Heart left ventricle (tissue), 16 donors: ENCODE results near the gene PLBD2. TPM values are rescaled to one million over a fixed set of nuclear protein-coding genes. Genes with fewer than 3 reads are reported as not detected.

Experiments used
- ATAC-seq, 4 donors: fragments of 200-7000 bp; cut with Tn5 transposase; one replicate each; pipeline ENCODE4 v1.9.1; 2020 to 2022; ENCODE audit warnings: moderate library complexity in 4 of 4, mild to moderate bottlenecking in 3 of 4, moderate number of reproducible peaks in 1 of 4
- DNase-seq, 5 donors: peaks; one replicate each; pipeline ENCODE4 v3.0.0-alpha.2; 2020
- H3K27ac ChIP-seq, 12 donors: fragments of 200-600 bp; sonication (generic) in 4 of 12; one replicate each; pipeline versions ENCODE4 v1.5.0 to v1.8.0; 2016 to 2022; ENCODE audit warnings: mild to moderate bottlenecking in 2 of 12
- H3K27me3 ChIP-seq, 9 donors: fragments of 200-600 bp; sonication (generic) in 2 of 9; one replicate each; pipeline versions ENCODE4 v1.5.1 to v1.8.0; 2016 to 2022; ENCODE audit warnings: mild to moderate bottlenecking in 3 of 9
- H3K36me3 ChIP-seq, 9 donors: fragments of 200-600 bp; sonication (generic) in 2 of 9; one replicate each; pipeline versions ENCODE4 v1.5.0 to v1.8.0; 2018 to 2022; ENCODE audit warnings: mild to moderate bottlenecking in 2 of 9
- H3K4me1 ChIP-seq, 12 donors: fragments of 200-600 bp; sonication (generic) in 4 of 12; one replicate each; pipeline versions ENCODE4 v1.5.0 to v1.8.0; 2016 to 2022; ENCODE audit warnings: mild to moderate bottlenecking in 3 of 12
- H3K4me3 ChIP-seq, 12 donors: fragments of 200-600 bp; sonication (generic) in 4 of 12; one replicate each; pipeline versions ENCODE4 v1.5.0 to v1.8.0; 2017 to 2022; ENCODE audit warnings: mild to moderate bottlenecking in 9 of 12, moderate library complexity in 4 of 12
- H3K9me3 ChIP-seq, 12 donors: fragments of 200-600 bp; sonication (generic) in 4 of 12; one replicate each; pipeline versions ENCODE4 v1.5.0 to v1.8.0; 2016 to 2022; ENCODE audit warnings: mild to moderate bottlenecking in 1 of 12
- POLR2A ChIP-seq, 2 donors: fragments of 450-650 bp; IDR thresholded peaks; one replicate each; pipeline ENCODE4 v1.6.1; 2017; ENCODE audit warnings: antibody characterized with exemption in 2 of 2, mild to moderate bottlenecking in 2 of 2, moderate library complexity in 2 of 2
- WGBS, 4 donors: extraction: QIAGEN DNeasy Blood & Tissue Kit in 2 of 4; methylation state at CpG; one replicate each; pipeline versions ENCODE4 v1.1.5 to v1.1.7; 2013 to 2018; 5-methylcytosine and 5-hydroxymethylcytosine counted together
- intact Hi-C, 10 donors: fragments of 100-400 bp; cut with DNase I; formaldehyde crosslinking; loops; one replicate each; pipeline versions ENCODE4 v1.11.1 to v1.14.2; 2022
- polyA plus RNA-seq, 2 donors: library from polyadenylated mRNA; stranded (reverse); fragments of 200-250 nt; gene quantifications; one replicate each; pipeline ENCODE4 v1.2.3, GENCODE V29; 2013
- total RNA-seq, 9 donors: library from RNA; depleted of rRNA in 2 of 9; stranded (reverse); fragments of >200 nt in 2 of 9; fragmentation: NEBNext Ultra II Directional in 3 of 9; extraction: Animal tissue kit (Norgen Biotek cat#: 25700) in 3 of 9; gene quantifications; one replicate each; pipeline versions ENCODE4 v1.1.0 to v1.2.4, GENCODE V29; 2016 to 2023
- TF ChIP-seq, protein P1 (sequence below), 12 donors: fragments of 200-600 bp; sonication (generic) in 4 of 12; IDR thresholded peaks; one replicate each; pipeline versions ENCODE4 v1.5.0 to v1.8.0; 2018 to 2022; ENCODE audit warnings: antibody characterized with exemption in 12 of 12, mild to moderate bottlenecking in 5 of 12
- donor health status: ischemic (EF 13 %, LVEDD 7.1; RV severe dilation, severe dysfunction).
- donor health status: healthy with polysubstance abuse.
- donor health status: DM: no; HTN: yes; CAD: no.
- donor health status: DM: no; HTN: no; CAD: no.
- donor health status: ischemic (EF 25% LVEDD 6.9; RV normal size, moderate dysfunction).
- donor health status: ischemic (EF 25% LVEDD 5.7; RV mildly dilated, moderate dysfunction).
- donor health status: healthy.
- donor health status: DM: yes; HTN: yes; CAD: no.
- donor health status: ischemic (EF 35%, LVEDD 5.7; RV mildly dilated, moderate dysfunction).
- donor health status: nonischemic (EF 11% LVEDD 7.7; RV severe dilation, severe dysfunction).
- donor health status: DM: yes; HTN: yes; CAD: no.
- donor health status: PGD.
- donor health status: ischemic (EF 29% LVEDD 5.4; RV normal size, mild dysfunction).
- donor health status: nonischemic (EF 23%, LVEDD 6.1; RV moderate dilation, normal function).

The PLBD2 gene
- total and polyA plus RNA-seq, 11 donors = 15.6 to 66.6 (median 31.8) TPM

DNA sequence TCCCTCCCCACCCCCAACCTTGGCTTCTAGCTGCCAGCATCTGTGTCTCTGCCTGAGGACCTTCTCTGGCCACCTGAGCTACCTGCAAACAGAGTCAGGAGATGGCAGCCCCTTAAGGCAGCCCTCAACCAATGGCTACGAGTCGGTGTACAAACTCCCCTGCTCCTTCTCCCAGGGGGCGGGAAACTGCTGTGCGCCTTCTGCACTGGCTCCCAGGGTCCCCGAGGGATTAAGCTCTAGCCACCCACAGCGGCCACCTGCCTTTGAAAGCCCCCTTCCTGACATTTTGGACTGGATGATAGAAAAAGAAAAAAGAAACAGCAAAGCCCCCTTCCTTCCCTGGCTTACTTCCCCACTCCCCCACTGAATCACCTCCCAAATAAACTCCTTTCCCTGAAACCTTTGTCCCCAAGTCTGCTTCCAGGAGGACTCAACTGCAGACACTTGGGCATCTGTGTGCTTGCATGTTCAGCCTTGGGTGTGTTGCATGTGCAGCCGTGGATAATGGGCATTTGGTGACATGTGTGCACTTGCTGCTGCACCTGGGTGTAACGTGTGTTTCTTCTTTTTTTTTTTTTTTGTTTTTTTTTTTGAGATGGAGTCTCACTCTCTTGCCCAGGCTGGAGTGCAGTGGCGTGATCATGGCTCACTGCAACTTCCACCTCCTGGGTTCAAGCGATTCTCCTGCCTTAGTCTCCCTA lies 39.3 kb downstream of the PLBD2 start:
- intact Hi-C loops = no loop called here
- Histone ChIP-seq H3K4me1 (no peaks in the 10 kb centered on the region), H3K36me3 (no peaks in the 10 kb centered on the region), H3K9me3 (no peaks in the 10 kb centered on the region), H3K27me3 (peaks cover 0 to 10% (median 0%) of the 10 kb centered on the region in 9 donors), H3K4me3 (no peak overlapping the region), H3K27ac (no peak overlapping the region)
- 64 to 67% (median 65%) methylated on average over 10 of the region's 10 CpGs for WGBS, 4 donors
- TF ChIP-seq, protein P1, sequence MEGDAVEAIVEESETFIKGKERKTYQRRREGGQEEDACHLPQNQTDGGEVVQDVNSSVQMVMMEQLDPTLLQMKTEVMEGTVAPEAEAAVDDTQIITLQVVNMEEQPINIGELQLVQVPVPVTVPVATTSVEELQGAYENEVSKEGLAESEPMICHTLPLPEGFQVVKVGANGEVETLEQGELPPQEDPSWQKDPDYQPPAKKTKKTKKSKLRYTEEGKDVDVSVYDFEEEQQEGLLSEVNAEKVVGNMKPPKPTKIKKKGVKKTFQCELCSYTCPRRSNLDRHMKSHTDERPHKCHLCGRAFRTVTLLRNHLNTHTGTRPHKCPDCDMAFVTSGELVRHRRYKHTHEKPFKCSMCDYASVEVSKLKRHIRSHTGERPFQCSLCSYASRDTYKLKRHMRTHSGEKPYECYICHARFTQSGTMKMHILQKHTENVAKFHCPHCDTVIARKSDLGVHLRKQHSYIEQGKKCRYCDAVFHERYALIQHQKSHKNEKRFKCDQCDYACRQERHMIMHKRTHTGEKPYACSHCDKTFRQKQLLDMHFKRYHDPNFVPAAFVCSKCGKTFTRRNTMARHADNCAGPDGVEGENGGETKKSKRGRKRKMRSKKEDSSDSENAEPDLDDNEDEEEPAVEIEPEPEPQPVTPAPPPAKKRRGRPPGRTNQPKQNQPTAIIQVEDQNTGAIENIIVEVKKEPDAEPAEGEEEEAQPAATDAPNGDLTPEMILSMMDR (IDR thresholded peaks at IDR 0.05) = no peak
- TF ChIP-seq POLR2A (IDR thresholded peaks at IDR 0.05) = no peak
- ATAC-seq = no peak
- no peak for DNase-seq

DNA sequence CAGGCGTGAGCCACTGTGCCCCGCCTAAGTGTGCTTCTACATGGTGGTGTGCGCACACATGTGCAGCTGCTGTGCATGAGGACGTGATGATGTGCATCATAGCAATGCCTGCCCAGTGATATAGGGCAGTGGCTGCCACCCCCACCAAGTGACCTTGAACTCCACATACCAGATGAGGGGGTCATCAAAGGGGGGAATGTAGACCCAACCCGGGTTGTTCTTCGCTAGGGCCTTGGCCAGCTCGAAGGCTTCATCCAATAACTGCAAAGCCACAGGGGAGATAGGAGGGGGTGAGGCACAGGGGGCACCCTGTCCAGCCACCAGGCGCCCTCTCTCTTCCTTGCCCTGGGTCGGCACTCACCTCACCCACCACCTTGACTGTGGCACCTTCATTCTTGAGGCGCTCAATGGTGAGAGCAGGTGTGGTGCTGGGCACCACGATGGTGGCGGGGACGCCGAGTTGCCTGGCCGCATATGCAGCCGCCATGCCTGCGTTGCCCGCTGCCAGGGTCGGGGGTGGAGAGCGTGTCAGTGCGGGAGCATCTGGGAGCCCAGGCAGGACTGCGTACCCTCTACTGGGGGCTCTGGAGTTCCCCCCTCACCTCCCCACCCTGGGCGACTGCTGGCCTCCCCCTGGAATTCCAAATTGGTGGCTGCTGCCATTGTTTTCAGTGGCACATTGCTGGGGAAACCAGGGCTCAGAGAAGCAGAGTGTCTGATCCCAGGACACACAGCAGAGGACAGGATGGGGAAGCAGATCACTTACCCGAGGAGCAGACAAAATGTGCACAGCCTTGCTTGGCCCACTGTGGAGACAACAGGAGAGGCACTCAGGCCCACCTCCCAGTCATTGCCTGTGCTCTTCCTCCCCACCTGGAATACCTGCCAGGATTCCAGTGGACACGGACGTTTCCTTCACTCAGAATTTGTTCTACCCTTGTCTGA lies 40.2 kb downstream of the PLBD2 start:
- 81 to 91% (median 85%) methylated on average over 9 to 26 of the region's 26 CpGs for WGBS, 4 donors
- ATAC-seq = no peak

DNA sequence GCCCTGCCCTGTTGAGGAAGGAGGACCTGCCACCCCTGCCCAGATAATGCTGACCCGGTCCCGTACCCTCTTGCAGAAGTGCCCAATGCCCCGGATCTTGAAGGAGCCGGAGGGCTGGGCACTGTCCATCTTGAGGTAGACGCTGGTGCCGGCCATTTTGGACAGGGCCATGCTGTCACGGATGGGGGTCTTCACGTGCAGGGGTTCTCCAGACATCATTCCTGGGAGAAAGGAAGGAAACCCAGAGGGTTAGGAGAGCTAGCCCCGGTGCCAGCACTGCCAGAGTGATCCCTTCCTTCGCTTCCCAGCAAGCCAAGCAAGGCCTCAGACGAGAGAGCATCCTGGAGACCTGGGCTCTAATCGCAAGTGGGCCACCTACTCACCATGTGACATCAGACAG lies 41.1 kb downstream of the PLBD2 start:
- WGBS, 4 donors = 70 to 90% (median 88%) methylated on average over 2 to 12 of the region's 12 CpGs
- Histone ChIP-seq H3K4me3 (no peak overlapping the region), H3K27me3 (peaks cover 0 to 10% (median 0%) of the 10 kb centered on the region in 9 donors), H3K9me3 (no peaks in the 10 kb centered on the region), H3K4me1 (peaks cover 0 to 13% (median 0%) of the 10 kb centered on the region in 12 donors), H3K27ac (no peak overlapping the region), H3K36me3 (no peaks in the 10 kb centered on the region)
- intact Hi-C loops = no loop called here
- TF ChIP-seq, protein P1 (IDR thresholded peaks at IDR 0.05) = no peak
- no peak for TF ChIP-seq POLR2A (IDR thresholded peaks at IDR 0.05)
- ATAC-seq (no peak), DNase-seq (no peak)

More for the DNA sequence above, 40.2 kb downstream of the PLBD2 start:
- no peak for TF ChIP-seq POLR2A (IDR thresholded peaks at IDR 0.05)
- TF ChIP-seq, protein P1 (IDR thresholded peaks at IDR 0.05) = no peak
- intact Hi-C loops = no loop called here
- Histone ChIP-seq H3K36me3 (no peaks in the 10 kb centered on the region), H3K27me3 (peaks cover 0 to 10% (median 0%) of the 10 kb centered on the region in 9 donors), H3K9me3 (no peaks in the 10 kb centered on the region), H3K27ac (no peak overlapping the region), H3K4me1 (peaks cover 0 to 5% (median 0%) of the 10 kb centered on the region in 12 donors), H3K4me3 (no peak overlapping the region)
- no peak for DNase-seq

DNA sequence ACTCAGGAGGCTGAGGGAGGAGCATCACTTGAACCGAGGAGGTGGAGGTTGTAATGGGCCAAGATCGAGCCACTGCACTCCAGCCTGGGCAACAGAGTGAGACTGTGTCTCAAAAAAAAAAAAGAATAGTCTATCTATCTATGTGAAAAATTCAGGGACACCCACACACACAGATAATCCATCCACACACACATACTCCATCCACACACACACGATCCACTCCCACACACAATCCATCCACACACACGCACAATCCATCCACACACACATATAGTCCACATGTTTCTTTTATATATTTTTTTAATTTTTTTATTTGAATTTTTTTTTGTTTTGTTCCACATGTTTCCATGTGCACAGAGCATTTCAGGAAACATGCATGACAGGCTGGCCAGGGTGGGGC lies 42.0 kb downstream of the PLBD2 start:
- Histone ChIP-seq H3K36me3 (no peaks in the 10 kb centered on the region), H3K27ac (no peak overlapping the region), H3K27me3 (peaks cover 0 to 10% (median 0%) of the 10 kb centered on the region in 9 donors), H3K4me1 (peaks cover 0 to 15% (median 0%) of the 10 kb centered on the region in 12 donors), H3K9me3 (no peaks in the 10 kb centered on the region), H3K4me3 (no peak overlapping the region)
- DNase-seq (no peak), ATAC-seq (no peak)
- TF ChIP-seq, protein P1 (IDR thresholded peaks at IDR 0.05) = no peak
- no peak for TF ChIP-seq POLR2A (IDR thresholded peaks at IDR 0.05)
- 73 to 80% (median 79%) methylated on average over 4 of the region's 4 CpGs for WGBS, 4 donors
- intact Hi-C loops = no loop called here
